Measurements from ENCODE around the gene KDM3B. TPM values are rescaled to one million over a fixed set of nuclear protein-coding genes. Genes with fewer than 3 reads are reported as not detected.
"Not testable (repeated sequence)": the region's sequence is repeated elsewhere in the genome, so short reads cannot be mapped to it uniquely, and the experiment has no call there.

KDM3B gene
- total RNA-seq, 2 donors from 2014 or later = 61.2 to 85.1 TPM

DNA sequence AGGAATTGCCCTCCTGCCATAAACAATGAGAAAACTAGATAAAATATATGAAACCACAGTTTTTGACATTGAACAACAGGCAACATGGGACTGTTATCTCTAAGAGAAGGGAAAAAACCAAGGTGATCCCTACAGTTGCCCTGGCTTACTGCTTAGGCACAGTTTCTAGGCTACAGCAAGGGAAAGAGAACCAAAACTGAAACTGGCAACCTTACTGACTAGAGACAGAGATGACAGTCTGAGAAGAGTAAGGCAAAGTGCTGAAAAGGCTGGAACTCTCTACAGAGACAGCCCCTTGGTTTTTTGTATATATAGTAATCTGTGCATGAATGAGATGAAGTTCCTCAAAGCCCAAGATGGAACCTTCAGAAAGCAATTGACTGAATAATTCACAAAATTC lies 50.2 kb downstream of the KDM3B start:
- Histone ChIP-seq H3K27me3 (replicated peaks; ENCODE audit: insufficient read depth) (no peaks in the 10 kb centered on the region), H3K36me3 (peaks cover 0 to 4% of the 10 kb centered on the region in 2 donors), H3K27ac (no peak overlapping the region), H3K4me3 (no peak overlapping the region), H3K4me1 (replicated peaks) (no peaks in the 10 kb centered on the region), H3K9me3 (no peaks in the 10 kb centered on the region)
- intact Hi-C loops (cut with DNase I) = no loop called here
- TF ChIP-seq POLR2A (IDR thresholded peaks at IDR 0.05) (no peak), POLR2AphosphoS5 (IDR thresholded peaks at IDR 0.05) (no peak)
- TF ChIP-seq, protein P1, sequence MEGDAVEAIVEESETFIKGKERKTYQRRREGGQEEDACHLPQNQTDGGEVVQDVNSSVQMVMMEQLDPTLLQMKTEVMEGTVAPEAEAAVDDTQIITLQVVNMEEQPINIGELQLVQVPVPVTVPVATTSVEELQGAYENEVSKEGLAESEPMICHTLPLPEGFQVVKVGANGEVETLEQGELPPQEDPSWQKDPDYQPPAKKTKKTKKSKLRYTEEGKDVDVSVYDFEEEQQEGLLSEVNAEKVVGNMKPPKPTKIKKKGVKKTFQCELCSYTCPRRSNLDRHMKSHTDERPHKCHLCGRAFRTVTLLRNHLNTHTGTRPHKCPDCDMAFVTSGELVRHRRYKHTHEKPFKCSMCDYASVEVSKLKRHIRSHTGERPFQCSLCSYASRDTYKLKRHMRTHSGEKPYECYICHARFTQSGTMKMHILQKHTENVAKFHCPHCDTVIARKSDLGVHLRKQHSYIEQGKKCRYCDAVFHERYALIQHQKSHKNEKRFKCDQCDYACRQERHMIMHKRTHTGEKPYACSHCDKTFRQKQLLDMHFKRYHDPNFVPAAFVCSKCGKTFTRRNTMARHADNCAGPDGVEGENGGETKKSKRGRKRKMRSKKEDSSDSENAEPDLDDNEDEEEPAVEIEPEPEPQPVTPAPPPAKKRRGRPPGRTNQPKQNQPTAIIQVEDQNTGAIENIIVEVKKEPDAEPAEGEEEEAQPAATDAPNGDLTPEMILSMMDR (IDR thresholded peaks at IDR 0.05) = no peak
- DNase-seq (ENCODE audit: low spot score) = no peak

DNA sequence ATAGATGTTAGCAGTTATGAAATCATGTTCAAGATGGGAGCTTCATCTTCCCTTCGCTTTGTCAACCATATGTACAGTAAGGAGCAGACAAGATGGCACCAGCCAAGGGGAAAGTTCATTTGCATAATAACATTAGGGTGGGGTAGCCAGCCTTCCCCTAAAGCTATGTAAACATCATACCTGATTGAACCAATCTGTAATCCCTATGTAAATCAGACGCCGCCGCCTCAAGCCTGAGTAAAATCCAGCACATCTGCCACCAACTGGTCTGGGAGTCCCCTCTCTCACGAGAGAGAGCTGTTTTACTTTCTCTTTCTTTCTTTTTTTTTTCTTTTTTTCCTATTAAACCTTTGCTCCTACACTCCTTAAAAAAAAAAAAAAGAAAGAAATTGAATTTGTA lies 55.5 kb downstream of the KDM3B start:
- intact Hi-C loops (cut with DNase I) = loop anchor here (5.0 kb wide), 1 partner anchor 186 kb away; no protein-coding TSS in a partner anchor
- TF ChIP-seq, protein P1 (IDR thresholded peaks at IDR 0.05) = no peak
- TF ChIP-seq POLR2AphosphoS5 (IDR thresholded peaks at IDR 0.05) (no peak), POLR2A (IDR thresholded peaks at IDR 0.05) (no peak)
- WGBS = 58% methylated on average over 5 of the region's 5 CpGs
- Histone ChIP-seq H3K36me3 (peaks cover 0 to 5% of the 10 kb centered on the region in 2 donors), H3K4me1 (replicated peaks) (no peaks in the 10 kb centered on the region), H3K27ac (no peak overlapping the region), H3K9me3 (no peaks in the 10 kb centered on the region), H3K4me3 (no peak overlapping the region), H3K27me3 (replicated peaks; ENCODE audit: insufficient read depth) (no peaks in the 10 kb centered on the region)
- DNase-seq (ENCODE audit: low spot score) = no peak

DNA sequence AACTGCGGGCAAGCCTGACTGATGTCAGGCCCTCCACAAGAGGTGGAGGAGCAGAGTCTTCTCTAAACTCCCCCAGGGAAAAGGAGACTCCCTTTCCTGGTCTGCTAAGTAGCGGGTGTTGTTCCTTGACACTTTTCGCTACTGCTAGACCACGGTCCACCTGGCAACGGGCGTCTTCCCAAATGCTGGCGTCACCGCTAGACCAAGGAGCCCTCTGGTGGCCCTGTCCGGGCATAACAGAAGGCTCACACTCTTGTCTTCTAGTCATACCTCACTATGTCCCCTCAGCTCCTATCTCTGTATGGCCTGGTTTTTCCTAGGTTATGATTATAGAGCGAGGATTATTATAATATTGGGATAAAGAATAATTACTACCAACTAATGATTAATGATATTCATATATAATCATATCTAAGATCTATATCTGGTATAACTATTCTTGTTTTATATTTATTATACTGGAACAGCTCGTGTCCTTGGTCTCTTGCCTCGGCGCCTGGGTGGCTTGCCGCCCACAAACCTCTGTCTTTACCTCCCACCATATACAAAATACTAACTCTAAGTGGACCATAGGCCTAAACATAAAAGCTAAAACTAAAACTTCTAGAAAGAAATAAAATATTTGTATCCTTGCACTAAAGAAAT lies 58.6 kb downstream of the KDM3B start:
- intact Hi-C loops (cut with DNase I); H3K27me3 ChIP-seq (replicated peaks; ENCODE audit: insufficient read depth); DNase-seq (ENCODE audit: low spot score); H3K4me1 ChIP-seq (replicated peaks); H3K9me3 ChIP-seq; H3K4me3 ChIP-seq; H3K27ac ChIP-seq; H3K36me3 ChIP-seq: not testable (repeated sequence)
- WGBS = 73% methylated on average over 14 of the region's 14 CpGs
- TF ChIP-seq, protein P1 (IDR thresholded peaks at IDR 0.05) = peak in 3 of 4 experiments; percentile 22 to 66 (median 56)

DNA sequence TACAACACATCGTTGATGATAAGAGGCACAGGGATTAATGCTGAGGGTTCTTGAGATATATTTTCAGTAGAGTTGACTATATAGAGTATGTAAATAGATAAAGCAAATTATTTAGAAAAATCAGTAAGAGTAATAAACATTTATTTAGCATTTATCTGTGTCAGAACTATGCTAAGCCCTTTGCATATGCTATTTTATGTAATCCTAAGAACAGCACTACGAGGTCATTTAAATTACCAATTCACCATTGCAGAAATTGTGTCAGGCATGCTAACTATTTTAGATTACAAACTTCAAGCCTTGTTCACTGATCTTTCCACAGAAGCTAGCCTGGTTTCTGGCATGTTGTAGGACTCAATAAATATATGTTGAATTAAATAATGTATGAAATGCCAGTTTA lies 66.0 kb downstream of the KDM3B start:
- TF ChIP-seq POLR2A (IDR thresholded peaks at IDR 0.05) = no peak
- TF ChIP-seq, protein P1 (IDR thresholded peaks at IDR 0.05) = no peak
- TF ChIP-seq POLR2AphosphoS5 (IDR thresholded peaks at IDR 0.05) = no peak
- no peak for DNase-seq (ENCODE audit: low spot score)
- WGBS = 91% methylated on average over 2 of the region's 2 CpGs

DNA sequence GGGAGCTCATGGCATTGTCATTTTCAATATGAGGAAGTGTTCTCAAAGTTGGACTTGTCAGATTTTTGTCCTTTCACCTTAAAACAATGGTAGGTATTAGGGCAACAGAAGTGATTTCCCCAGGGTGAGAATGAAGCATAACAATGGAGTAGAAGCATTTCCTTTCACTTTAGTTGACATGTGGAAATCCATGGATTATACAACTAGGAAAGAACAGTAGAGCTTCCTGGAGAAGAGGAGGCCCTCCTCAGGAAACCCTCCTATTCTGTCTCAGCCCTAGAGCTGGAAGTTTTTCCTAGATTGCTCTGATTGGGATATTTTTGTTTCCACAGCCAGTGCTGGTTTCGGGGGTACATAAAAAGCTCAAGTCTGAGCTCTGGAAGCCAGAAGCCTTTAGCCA lies 72.6 kb downstream of the KDM3B start:
- DNase-seq (ENCODE audit: low spot score) = no peak
- no peaks in the 10 kb centered on the region for H3K9me3 ChIP-seq
- no peaks in the 10 kb centered on the region for H3K4me1 ChIP-seq (replicated peaks)
- H3K27ac ChIP-seq = no peak overlapping the region
- peaks cover 6 to 20% of the 10 kb centered on the region in 2 donors for H3K36me3 ChIP-seq
- TF ChIP-seq POLR2A (IDR thresholded peaks at IDR 0.05) = no peak
- no peak for TF ChIP-seq POLR2AphosphoS5 (IDR thresholded peaks at IDR 0.05)
- TF ChIP-seq, protein P1 (IDR thresholded peaks at IDR 0.05) = no peak
- H3K27me3 ChIP-seq (replicated peaks; ENCODE audit: insufficient read depth) = no peaks in the 10 kb centered on the region
- WGBS = 86% methylated on average over 1 of the region's 1 CpG
- no peak overlapping the region for H3K4me3 ChIP-seq
- intact Hi-C loops (cut with DNase I) = no loop called here

More for the DNA sequence above, 66.0 kb downstream of the KDM3B start:
- no peaks in the 10 kb centered on the region for H3K27me3 ChIP-seq (replicated peaks; ENCODE audit: insufficient read depth)
- peaks cover 6 to 24% of the 10 kb centered on the region in 2 donors for H3K36me3 ChIP-seq
- intact Hi-C loops (cut with DNase I) = no loop called here
- no peak overlapping the region for H3K27ac ChIP-seq
- H3K9me3 ChIP-seq = no peaks in the 10 kb centered on the region
- no peak overlapping the region for H3K4me3 ChIP-seq
- H3K4me1 ChIP-seq (replicated peaks) = no peaks in the 10 kb centered on the region

Data from prostate gland (tissue), 2 donors.